GM19351 (cell line): Measurements from ENCODE around the gene DOCK4.

Experiments
- ATAC-seq: cut with Tn5 transposase; IDR thresholded peaks from one replicate; pipeline ENCODE4 v1.9.1; 2021; ENCODE audit warnings: mild to moderate bottlenecking, moderate library complexity; ENCODE audit not compliant: unreplicated experiment

DOCK4 gene

DNA sequence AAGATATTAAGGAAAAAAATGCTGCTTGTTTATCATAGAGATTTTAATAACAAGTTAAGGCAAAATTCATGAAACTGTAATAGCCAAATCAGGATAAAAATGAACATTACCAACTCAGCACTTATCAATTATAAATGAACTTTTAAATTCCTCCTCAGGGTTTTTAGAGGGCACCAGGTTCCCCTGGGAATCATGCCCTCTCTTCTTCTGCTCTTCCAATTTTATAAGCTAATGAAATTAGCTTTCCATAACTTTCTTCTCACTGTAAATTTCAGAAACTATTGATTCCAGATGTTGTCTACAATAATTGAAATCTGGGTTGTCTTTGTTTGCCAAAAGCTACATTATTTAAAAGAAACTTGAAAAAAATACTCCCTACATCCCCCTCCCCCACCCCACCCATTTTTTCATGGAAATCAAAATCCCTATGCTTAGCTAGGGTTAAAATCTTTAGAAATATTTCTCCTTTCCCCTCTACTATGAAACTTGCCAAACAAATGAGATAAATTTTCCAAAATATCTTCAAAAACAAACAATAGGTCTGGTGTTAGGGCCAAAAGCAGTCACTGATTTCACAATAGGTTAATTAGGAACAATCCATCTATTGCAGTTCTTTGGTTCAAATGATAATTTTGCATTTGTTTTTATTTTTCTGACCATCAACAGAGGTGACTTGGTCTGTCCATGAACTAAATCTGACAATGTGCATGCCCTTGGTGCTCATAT, 187.7 kb downstream of the DOCK4 start:
- no peak for ATAC-seq

- ATAC-seq = no peak
Measured at GRCh38 chr7:112015146-112015545, 191.1 kb downstream of the DOCK4 start.

DNA sequence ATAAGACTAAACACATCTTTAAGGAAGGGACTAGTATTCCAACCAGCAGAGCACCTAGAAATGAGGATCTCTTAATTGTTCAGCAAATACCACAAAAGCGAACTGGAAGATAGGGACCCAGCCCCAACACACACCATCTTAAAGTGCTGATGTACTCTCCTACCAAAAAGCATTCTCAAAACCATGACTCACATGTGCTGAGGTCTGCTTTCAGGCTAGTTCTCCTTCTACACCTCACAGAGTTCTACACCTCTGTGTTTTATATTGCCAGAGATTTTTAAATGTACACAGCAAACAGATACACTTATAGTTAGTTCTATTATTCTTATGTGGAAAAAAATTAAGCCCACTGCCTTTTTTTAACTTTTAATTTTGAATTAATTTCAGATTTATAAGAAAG, 191.9 kb downstream of the DOCK4 start:
- no peak for ATAC-seq

DNA sequence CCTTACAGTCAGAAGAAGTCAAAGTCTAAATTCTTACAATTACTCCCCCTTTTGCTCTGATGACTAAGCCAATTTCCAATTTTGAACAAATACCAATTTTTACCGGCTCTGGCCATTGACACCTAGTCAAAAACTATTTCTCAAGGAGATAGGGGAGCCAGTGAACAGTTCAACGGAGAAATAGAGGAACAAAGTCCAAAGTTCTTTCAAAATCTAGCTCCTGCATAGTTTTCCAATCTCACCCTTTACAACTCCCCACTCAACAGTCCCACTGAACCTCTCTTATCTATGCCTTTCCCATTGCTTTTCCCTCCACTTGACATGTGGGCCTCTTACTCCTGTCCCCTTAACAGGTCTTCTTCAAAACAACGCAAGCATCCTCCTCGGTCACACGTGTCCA, 192.9 kb downstream of the DOCK4 start:
- ATAC-seq = no peak

DNA sequence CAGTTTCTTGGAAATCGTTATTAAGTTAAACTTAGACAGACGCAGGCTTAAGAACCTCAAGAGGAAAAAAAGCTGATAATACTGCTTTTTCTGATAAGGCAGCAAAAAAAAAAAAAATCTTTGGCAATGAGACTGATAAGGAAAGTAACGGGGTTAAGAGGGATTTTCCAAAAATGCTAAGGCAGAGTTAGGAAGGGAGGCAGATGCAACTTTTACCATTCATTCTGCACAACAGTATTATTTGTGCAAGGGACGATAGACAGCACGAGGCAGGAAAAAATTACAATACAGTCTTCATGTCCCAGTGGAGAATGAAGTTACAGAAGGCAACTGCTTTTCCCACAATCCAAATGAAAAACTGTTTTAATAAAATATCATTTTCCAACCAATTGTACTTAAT, 194.0 kb downstream of the DOCK4 start:
- no peak for ATAC-seq

GRCh38 chr7:112010994-112011393, 195.2 kb downstream of the DOCK4 start:
- ATAC-seq = no peak

- no peak for ATAC-seq
Measured at GRCh38 chr7:112010109-112010508, 196.1 kb downstream of the DOCK4 start.

- peak; percentile 88 for ATAC-seq
Measured at GRCh38 chr7:112009081-112009480, 197.1 kb downstream of the DOCK4 start.

GRCh38 chr7:112007185-112007584, 199.0 kb downstream of the DOCK4 start:
- ATAC-seq = no peak

DNA sequence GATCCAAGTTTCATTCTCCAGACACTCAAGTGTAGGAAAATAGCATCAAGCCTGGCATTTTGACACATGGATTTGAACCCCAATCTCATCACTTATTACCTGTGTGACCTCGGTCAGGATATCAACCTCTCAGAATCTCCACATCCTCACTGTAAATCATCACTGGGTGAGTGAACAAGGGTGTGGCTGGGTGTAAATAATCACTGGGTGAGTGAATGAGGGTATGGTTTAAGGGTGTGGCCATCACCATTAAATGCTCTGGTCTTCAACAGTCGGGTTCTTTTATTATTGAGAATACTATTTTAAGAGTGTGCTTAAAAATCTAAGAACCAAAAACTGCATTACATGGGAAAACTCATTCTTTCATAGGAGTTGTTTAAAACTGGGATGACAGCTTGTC, 200.1 kb downstream of the DOCK4 start:
- ATAC-seq = no peak

- ATAC-seq = no peak
Measured at GRCh38 chr7:112005205-112005775, 200.9 kb downstream of the DOCK4 start.

GRCh38 chr7:112001091-112001826, 204.9 kb downstream of the DOCK4 start:
- ATAC-seq = no peak

DNA sequence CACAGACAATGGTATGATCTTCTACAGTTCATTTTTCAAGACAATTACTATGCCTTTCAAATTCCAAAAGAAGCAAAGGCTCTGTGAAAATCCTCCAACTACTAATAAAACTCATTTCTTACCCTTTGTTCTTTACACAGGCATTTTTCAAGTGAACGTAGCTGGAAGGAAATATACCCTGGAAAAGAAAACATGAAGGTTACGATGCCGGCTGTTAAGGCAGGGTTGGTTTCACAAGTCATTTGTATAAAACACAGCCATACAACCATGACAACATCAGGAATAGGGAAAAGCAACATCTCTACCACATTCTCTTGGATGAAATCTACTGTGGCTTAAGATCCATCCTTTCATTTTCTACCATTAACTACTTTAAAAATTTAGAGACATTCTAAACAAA, 207.9 kb downstream of the DOCK4 start:
- no peak for ATAC-seq

- ATAC-seq = no peak
Measured at GRCh38 chr7:111997546-111997945, 208.7 kb downstream of the DOCK4 start.

DNA sequence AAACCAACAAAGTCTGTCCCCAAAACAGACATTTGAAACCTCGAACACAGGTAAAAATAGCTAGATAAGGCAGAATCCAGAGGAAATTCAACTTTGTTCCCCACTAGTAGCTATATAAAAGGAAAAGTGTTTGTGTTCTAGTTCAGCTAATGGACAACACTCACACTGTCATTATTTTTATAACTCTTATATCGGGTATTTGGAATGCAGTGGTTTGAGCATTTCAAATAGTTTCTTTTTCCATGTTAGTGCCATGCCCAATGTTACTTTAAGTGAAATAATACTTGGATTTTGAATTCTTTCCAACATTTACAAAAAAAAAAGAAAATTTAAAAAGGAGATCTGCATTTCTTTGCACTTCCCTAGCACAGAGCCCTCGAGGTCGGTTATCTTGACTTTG, 213.6 kb downstream of the DOCK4 start:
- ATAC-seq = no peak

DNA sequence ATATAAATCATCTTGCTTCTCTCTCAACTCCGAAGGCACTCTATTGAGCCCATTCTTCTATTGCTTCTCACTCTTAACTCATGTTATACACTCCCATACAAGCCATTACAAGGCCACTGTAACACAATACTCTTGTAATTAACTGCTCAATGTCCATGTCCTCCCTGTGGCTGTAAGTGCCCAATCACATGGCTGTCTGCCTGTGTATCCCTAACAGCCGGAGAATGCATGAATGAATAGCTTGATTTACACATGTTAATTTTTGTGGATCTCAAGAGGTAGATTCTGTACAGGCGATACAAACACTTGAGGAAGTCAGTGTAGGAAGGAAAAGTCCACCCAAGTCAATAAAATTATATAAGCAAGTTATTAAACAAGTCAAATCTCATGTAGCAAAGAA, 215.6 kb downstream of the DOCK4 start:
- ATAC-seq = no peak

- no peak for ATAC-seq
Measured at GRCh38 chr7:111987886-111988285, 218.3 kb downstream of the DOCK4 start.

GRCh38 chr7:111987115-111987826, 218.9 kb downstream of the DOCK4 start:
- ATAC-seq = no peak

DNA sequence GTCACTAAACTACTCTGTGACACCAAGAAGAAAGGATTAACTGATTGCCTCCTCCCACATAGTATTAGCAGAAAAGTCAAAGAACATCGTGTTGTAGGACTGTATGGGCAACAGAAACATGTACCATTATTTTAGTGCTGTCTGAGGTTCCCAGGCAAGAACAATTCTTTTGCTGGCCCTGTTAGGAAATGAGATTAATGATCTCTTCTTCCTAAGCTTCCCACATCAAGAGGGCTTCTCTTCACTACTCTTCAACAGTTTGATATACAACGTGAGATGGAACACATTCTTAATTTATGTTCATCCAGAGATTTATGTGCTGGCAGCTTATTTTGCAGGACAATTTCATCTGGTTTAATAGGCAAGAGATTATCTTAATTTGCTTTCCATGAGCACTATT, 219.6 kb downstream of the DOCK4 start:
- no peak for ATAC-seq

DNA sequence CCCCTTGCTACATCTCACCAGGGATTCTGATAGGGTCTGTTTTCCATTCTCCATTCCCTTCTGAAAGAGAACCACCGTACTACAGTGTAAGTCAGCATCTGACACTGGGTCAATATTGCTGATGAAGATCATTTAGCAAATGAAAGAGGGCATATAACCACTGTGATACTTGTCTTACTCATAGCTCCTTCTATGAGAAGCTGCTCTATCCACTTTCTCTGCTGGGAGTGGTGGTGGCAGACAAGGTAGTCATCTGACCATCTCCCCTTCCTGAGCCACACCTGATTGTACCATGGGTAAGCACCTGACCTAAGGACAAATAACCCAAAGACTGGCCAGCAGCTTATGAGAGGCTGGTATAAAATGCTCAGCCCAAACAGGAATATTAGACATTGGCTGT, 220.4 kb downstream of the DOCK4 start:
- ATAC-seq = no peak

- no peak for ATAC-seq
Measured at GRCh38 chr7:111982804-111983203, 223.4 kb downstream of the DOCK4 start.

DNA sequence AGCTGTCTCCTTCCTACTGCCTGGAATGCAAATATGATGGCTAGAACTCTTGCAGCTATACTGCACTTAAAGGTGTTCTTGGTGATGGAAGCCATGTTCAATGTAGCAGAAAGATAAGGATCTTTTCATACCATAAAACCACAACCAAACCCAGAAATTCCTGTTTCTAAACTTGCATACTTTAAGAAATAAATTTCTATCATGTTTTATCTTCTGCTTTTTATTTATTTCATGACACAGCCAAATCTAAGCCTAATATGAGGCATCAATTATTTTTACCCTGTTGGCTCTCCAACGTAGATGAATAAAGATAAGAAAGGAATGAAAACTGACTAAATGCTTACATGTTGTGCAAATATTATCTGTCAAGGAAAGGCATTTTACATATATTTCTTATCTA, 224.1 kb downstream of the DOCK4 start:
- no peak for ATAC-seq
